ENCODE measurements around the gene TMEM88.
A peak's percentile ranks its signal among the peaks of the same experiment; 100 is the strongest.

Gene TMEM88

GRCh38 chr17:7844292-7845154, 10.3 kb upstream of the TMEM88 start:
- peak; percentile 98 for FAIRE-seq

- FAIRE-seq: no peak
Observed at GRCh38 chr17:7845359-7846062, 9.4 kb upstream of the TMEM88 start.

- FAIRE-seq: no peak
Observed at GRCh38 chr17:7846063-7846735, 8.7 kb upstream of the TMEM88 start.

- FAIRE-seq: no peak
Observed at GRCh38 chr17:7846765-7847661, 7.9 kb upstream of the TMEM88 start.

GRCh38 chr17:7848131-7848579, 6.7 kb upstream of the TMEM88 start:
- no peak for FAIRE-seq

GRCh38 chr17:7848739-7849129, 6.1 kb upstream of the TMEM88 start:
- no peak for FAIRE-seq

- no peak for FAIRE-seq
Observed at GRCh38 chr17:7849130-7849750, 5.6 kb upstream of the TMEM88 start.

GRCh38 chr17:7849751-7850504, 4.9 kb upstream of the TMEM88 start:
- FAIRE-seq: no peak

GRCh38 chr17:7850701-7851437, 4.0 kb upstream of the TMEM88 start:
- no peak for FAIRE-seq

GRCh38 chr17:7851438-7852261, 3.2 kb upstream of the TMEM88 start:
- peak; percentile 95 for FAIRE-seq

GRCh38 chr17:7852262-7852670, 2.6 kb upstream of the TMEM88 start:
- FAIRE-seq: no peak

- FAIRE-seq: no peak
Observed at GRCh38 chr17:7852919-7853690, 1.8 kb upstream of the TMEM88 start.

- no peak for FAIRE-seq
Observed at GRCh38 chr17:7853691-7854038, 1.2 kb upstream of the TMEM88 start.

- no peak for FAIRE-seq
Observed at GRCh38 chr17:7854078-7854777, 638 bp upstream of the TMEM88 start.

GRCh38 chr17:7855660-7856010, 769 bp downstream of the TMEM88 start:
- no peak for FAIRE-seq

GRCh38 chr17:7856011-7856810, 1.3 kb downstream of the TMEM88 start:
- no peak for FAIRE-seq

Measured in G401.6 (cell line).